Measurements from ENCODE around the gene CASQ2.
A peak's percentile ranks its signal among the peaks of the same experiment; 100 is the strongest.

The CASQ2 gene

GRCh38 chr1:115668579-115668978 is 99.9 kb downstream of the CASQ2 start:
- no peak overlapping the region for H3K4me3 ChIP-seq
- TF ChIP-seq CTCF (IDR thresholded peaks at IDR 0.05), result no peak
- DNase-seq (ENCODE audit: low spot score), result no peak
- H3K27ac ChIP-seq, result no peak overlapping the region

- Histone ChIP-seq H3K27ac (peak overlapping the region; percentile 1 to 39), H3K4me3 (no peak overlapping the region)
- DNase-seq (ENCODE audit: low spot score), result no peak
- TF ChIP-seq CTCF (IDR thresholded peaks at IDR 0.05), result no peak
Observed at GRCh38 chr1:115666702-115667101, 101.8 kb downstream of the CASQ2 start.

GRCh38 chr1:115666206-115666605 is 102.3 kb downstream of the CASQ2 start:
- DNase-seq (ENCODE audit: low spot score), result no peak
- Histone ChIP-seq H3K4me3 (no peak overlapping the region), H3K27ac (no peak overlapping the region)
- TF ChIP-seq CTCF (IDR thresholded peaks at IDR 0.05), result no peak

GRCh38 chr1:115665319-115666096 is 103.0 kb downstream of the CASQ2 start:
- TF ChIP-seq CTCF (IDR thresholded peaks at IDR 0.05), result no peak
- DNase-seq (ENCODE audit: low spot score), result no peak
- Histone ChIP-seq H3K4me3 (no peak overlapping the region), H3K27ac (no peak overlapping the region)

GRCh38 chr1:115661157-115661556 is 107.4 kb downstream of the CASQ2 start:
- TF ChIP-seq CTCF (IDR thresholded peaks at IDR 0.05), result no peak
- Histone ChIP-seq H3K27ac (no peak overlapping the region), H3K4me3 (no peak overlapping the region)
- DNase-seq (ENCODE audit: low spot score), result no peak

- TF ChIP-seq CTCF (IDR thresholded peaks at IDR 0.05), result no peak
Observed at GRCh38 chr1:115660151-115660550, 108.4 kb downstream of the CASQ2 start.

GRCh38 chr1:115658646-115659045 is 109.9 kb downstream of the CASQ2 start:
- TF ChIP-seq CTCF (IDR thresholded peaks at IDR 0.05), result no peak
- DNase-seq (ENCODE audit: low spot score), result no peak
- no peak overlapping the region for H3K4me3 ChIP-seq
- no peak overlapping the region for H3K27ac ChIP-seq

More at GRCh38 chr1:115660151-115660550, 108.4 kb downstream of the CASQ2 start:
- Histone ChIP-seq H3K27ac (no peak overlapping the region), H3K4me3 (no peak overlapping the region)
- DNase-seq (ENCODE audit: low spot score), result no peak

Data from coronary artery (tissue), 2 donors.